Measurements from ENCODE around the gene PMFBP1. TPM values are rescaled to one million over a fixed set of nuclear protein-coding genes. Genes with fewer than 3 reads are reported as not detected.

Gene PMFBP1
- total RNA-seq, 1 experiment from 2014 or later: 1.4 TPM

DNA sequence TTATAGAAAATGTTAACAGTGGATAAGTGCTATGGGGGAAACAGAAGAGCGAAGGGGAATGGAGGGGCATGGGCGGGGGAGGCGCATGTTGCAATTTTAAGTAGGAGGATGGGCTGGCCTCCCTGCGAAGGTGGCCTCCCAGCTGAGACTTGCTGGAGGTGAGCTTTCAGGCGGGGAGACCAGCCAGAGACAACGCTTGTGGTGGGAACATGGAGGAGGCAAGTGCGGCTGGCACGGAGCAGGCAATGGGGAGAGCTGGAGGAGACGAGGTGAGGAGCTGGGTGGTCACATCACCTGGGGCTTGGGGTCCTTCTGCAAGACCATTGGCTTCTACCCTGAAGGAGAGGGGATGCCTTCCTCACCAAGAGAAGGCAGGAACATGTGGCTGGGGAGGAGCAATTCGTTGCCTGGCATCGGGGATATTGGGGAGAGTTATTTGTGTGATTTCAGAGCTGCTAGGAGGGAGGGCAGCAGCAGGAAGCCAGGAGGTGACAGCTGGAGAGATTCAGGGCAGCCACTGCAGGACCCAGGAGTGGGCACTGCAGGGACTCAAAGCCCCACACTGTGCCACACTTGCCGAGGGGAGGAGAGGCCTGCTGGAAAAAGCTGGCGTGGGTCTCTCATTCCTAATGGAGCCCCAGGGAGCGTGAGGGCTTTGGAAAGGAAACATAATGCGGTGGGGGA, 34.4 kb downstream of the PMFBP1 start:
- intact Hi-C loops (cut with micrococcal nuclease): no loop called here

DNA sequence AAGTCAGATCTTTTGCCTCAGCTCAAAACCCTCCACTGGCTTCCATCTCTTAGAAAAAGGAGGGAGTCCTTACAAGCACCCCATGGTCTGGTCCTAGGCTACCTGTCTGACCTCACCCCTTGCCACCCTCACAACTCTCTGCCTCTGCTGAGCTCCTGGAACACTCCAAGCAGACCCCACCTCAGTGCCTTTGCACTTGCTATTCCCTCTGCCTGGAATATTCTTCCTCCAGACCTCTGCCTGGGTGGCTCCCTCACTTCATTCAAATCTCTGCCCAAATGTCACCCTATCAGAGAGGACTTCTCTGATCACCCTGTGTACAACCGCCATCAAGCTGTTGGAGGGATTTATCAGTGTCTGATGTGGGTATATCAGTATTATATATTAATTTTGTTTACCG, 37.4 kb downstream of the PMFBP1 start:
- CTCF ChIA-PET: interaction anchor here (0.8 to 3.2 kb wide), 3 partner anchors 10 to 332 kb away, joined by 3 to 18 read pairs (median 5); no protein-coding TSS in a partner anchor
- POLR2A ChIA-PET: no interaction called here
- H3K4me3 Mint-ChIP-seq (ENCODE audit: unreplicated experiment): no peak overlapping the region
- no peak overlapping the region for H3K27ac Mint-ChIP-seq (ENCODE audit: low read depth, unreplicated experiment)
- peaks cover 6% of the 10 kb centered on the region for H3K4me1 Mint-ChIP-seq (ENCODE audit: insufficient read depth, unreplicated experiment)
- no peaks in the 10 kb centered on the region for H3K27me3 Mint-ChIP-seq (ENCODE audit: insufficient read depth, unreplicated experiment)
- H3K9me3 Mint-ChIP-seq (ENCODE audit: unreplicated experiment): no peaks in the 10 kb centered on the region
- intact Hi-C loops (cut with micrococcal nuclease): no loop called here
- no peaks in the 10 kb centered on the region for H3K36me3 Mint-ChIP-seq (ENCODE audit: insufficient read depth, unreplicated experiment)
- TF ChIP-seq, protein P1, sequence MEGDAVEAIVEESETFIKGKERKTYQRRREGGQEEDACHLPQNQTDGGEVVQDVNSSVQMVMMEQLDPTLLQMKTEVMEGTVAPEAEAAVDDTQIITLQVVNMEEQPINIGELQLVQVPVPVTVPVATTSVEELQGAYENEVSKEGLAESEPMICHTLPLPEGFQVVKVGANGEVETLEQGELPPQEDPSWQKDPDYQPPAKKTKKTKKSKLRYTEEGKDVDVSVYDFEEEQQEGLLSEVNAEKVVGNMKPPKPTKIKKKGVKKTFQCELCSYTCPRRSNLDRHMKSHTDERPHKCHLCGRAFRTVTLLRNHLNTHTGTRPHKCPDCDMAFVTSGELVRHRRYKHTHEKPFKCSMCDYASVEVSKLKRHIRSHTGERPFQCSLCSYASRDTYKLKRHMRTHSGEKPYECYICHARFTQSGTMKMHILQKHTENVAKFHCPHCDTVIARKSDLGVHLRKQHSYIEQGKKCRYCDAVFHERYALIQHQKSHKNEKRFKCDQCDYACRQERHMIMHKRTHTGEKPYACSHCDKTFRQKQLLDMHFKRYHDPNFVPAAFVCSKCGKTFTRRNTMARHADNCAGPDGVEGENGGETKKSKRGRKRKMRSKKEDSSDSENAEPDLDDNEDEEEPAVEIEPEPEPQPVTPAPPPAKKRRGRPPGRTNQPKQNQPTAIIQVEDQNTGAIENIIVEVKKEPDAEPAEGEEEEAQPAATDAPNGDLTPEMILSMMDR (IDR thresholded peaks at IDR 0.05; ENCODE audit: unreplicated experiment): no peak
- BruUV-seq (replicated peaks): no TSS peak
- DNase-seq (ENCODE audit: unreplicated experiment): no peak

More for the DNA sequence above, 34.4 kb downstream of the PMFBP1 start:
- Mint-ChIP-seq H3K36me3 (ENCODE audit: insufficient read depth, unreplicated experiment) (no peaks in the 10 kb centered on the region), H3K9me3 (ENCODE audit: unreplicated experiment) (no peaks in the 10 kb centered on the region), H3K4me3 (ENCODE audit: unreplicated experiment) (no peak overlapping the region), H3K4me1 (ENCODE audit: insufficient read depth, unreplicated experiment) (no peaks in the 10 kb centered on the region), H3K27me3 (ENCODE audit: insufficient read depth, unreplicated experiment) (no peaks in the 10 kb centered on the region), H3K27ac (ENCODE audit: low read depth, unreplicated experiment) (no peak overlapping the region)
- BruUV-seq (replicated peaks): no TSS peak
- TF ChIP-seq, protein P1 (IDR thresholded peaks at IDR 0.05; ENCODE audit: unreplicated experiment): no peak
- ChIA-PET POLR2A (no interaction called here), CTCF (interaction anchor here (0.6 to 3.2 kb wide), 5 partner anchors 12 to 1120 kb away, joined by 3 to 13 read pairs (median 3); no protein-coding TSS in a partner anchor)
- DNase-seq (ENCODE audit: unreplicated experiment): no peak

DNA sequence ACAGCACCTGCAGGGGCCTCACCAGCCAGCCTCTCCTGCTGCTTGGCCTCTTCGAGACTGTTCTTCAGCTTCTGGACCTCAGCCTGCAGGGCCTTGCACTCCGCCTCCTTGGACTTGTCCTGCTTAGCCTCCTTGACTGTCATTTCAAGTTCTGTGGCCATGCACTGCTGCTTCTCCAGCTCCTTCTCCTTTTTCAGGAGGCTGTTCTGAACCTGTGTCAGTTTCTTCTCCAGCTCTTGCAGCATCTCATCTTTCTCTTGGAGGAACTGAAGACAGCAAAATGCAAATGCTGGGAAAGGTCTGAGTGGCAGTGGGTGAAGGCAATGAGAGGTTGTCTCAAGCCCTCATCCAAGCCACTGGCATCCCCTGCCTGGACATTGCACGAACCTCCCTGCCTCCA, 39.2 kb downstream of the PMFBP1 start:
- no peaks in the 10 kb centered on the region for H3K27me3 Mint-ChIP-seq (ENCODE audit: insufficient read depth, unreplicated experiment)
- intact Hi-C loops (cut with micrococcal nuclease): no loop called here
- peaks cover 6% of the 10 kb centered on the region for H3K4me1 Mint-ChIP-seq (ENCODE audit: insufficient read depth, unreplicated experiment)
- no peak overlapping the region for H3K4me3 Mint-ChIP-seq (ENCODE audit: unreplicated experiment)
- DNase-seq (ENCODE audit: unreplicated experiment): no peak
- CTCF ChIA-PET: interaction anchor here (0.5 to 0.7 kb wide), 2 partner anchors 41 to 330 kb away, joined by 3 read pairs; no protein-coding TSS in a partner anchor
- POLR2A ChIA-PET: no interaction called here
- BruUV-seq (replicated peaks): no TSS peak
- H3K27ac Mint-ChIP-seq (ENCODE audit: low read depth, unreplicated experiment): no peak overlapping the region
- no peaks in the 10 kb centered on the region for H3K9me3 Mint-ChIP-seq (ENCODE audit: unreplicated experiment)
- TF ChIP-seq, protein P1 (IDR thresholded peaks at IDR 0.05; ENCODE audit: unreplicated experiment): no peak
- no peaks in the 10 kb centered on the region for H3K36me3 Mint-ChIP-seq (ENCODE audit: insufficient read depth, unreplicated experiment)

GRCh38 chr16:72131036-72131435, 40.9 kb downstream of the PMFBP1 start:
- no peaks in the 10 kb centered on the region for H3K9me3 Mint-ChIP-seq (ENCODE audit: unreplicated experiment)
- CTCF ChIA-PET: interaction anchor here (1.5 to 2.6 kb wide), 2 partner anchors 10 to 12 kb away, joined by 5 to 8 read pairs; no protein-coding TSS in a partner anchor
- H3K27ac Mint-ChIP-seq (ENCODE audit: low read depth, unreplicated experiment): no peak overlapping the region
- no peaks in the 10 kb centered on the region for H3K27me3 Mint-ChIP-seq (ENCODE audit: insufficient read depth, unreplicated experiment)
- intact Hi-C loops (cut with micrococcal nuclease): no loop called here
- BruUV-seq (replicated peaks): no TSS peak
- H3K36me3 Mint-ChIP-seq (ENCODE audit: insufficient read depth, unreplicated experiment): no peaks in the 10 kb centered on the region
- DNase-seq (ENCODE audit: unreplicated experiment): no peak
- TF ChIP-seq, protein P1 (IDR thresholded peaks at IDR 0.05; ENCODE audit: unreplicated experiment): no peak
- POLR2A ChIA-PET: no interaction called here
- peaks cover 6% of the 10 kb centered on the region for H3K4me1 Mint-ChIP-seq (ENCODE audit: insufficient read depth, unreplicated experiment)
- H3K4me3 Mint-ChIP-seq (ENCODE audit: unreplicated experiment): no peak overlapping the region

Measured in MCF 10A (cell line).